ENCODE results near the gene IFT22. TPM values are rescaled to one million over a fixed set of nuclear protein-coding genes. Genes with fewer than 3 reads are reported as not detected.
A peak's percentile ranks its signal among the peaks of the same experiment; 100 is the strongest.

The IFT22 gene
- polyA plus RNA-seq, 3 donors = 0.59 to 1.5 (median 0.87) TPM

GRCh38 chr7:101333912-101334311 lies 12.3 kb upstream of the IFT22 start:
- H3K27me3 ChIP-seq (ENCODE audit: control insufficient read depth in 2 of 2, insufficient read depth in 2 of 2, low read length in 2 of 2) = no peaks in the 10 kb centered on the region
- H4K20me1 ChIP-seq (ENCODE audit: insufficient read depth, low read length) = no peaks in the 10 kb centered on the region
- H3K9me3 ChIP-seq (replicated peaks in 1 of 2; ENCODE audit: control insufficient read depth in 1 of 2, insufficient read depth in 1 of 2, low read length in 2 of 2) = no peaks in the 10 kb centered on the region
- no peaks in the 10 kb centered on the region for H3K36me3 ChIP-seq (replicated peaks in 1 of 2; ENCODE audit: control insufficient read depth in 1 of 2, insufficient read depth in 2 of 2, low read length in 2 of 2)
- H3K9me3 Mint-ChIP-seq = no peaks in the 10 kb centered on the region
- TF ChIP-seq CTCF (IDR thresholded peaks at IDR 0.05) = no peak
- no peak overlapping the region for H3K4me3 ChIP-seq (replicated peaks in 1 of 3; ENCODE audit: low read depth in 2 of 3, low read length in 3 of 3)
- no peaks in the 10 kb centered on the region for H3K36me3 Mint-ChIP-seq
- H3K27me3 Mint-ChIP-seq (ENCODE audit: low read depth in 3 of 3) = peaks cover 1 to 4% (median 2%) of the 10 kb centered on the region in 3 donors
- H3K27ac Mint-ChIP-seq = peak overlapping the region in 1 of 7 donors; percentile 3
- H3K79me2 ChIP-seq (ENCODE audit: insufficient read depth, low read length) = no peaks in the 10 kb centered on the region
- intact Hi-C loops (cut with micrococcal nuclease) = no loop called here
- H3K4me3 Mint-ChIP-seq = no peak overlapping the region
- no peaks in the 10 kb centered on the region for H3K4me1 ChIP-seq (ENCODE audit: control insufficient read depth in 1 of 2, insufficient read depth in 2 of 2, low read length in 2 of 2)
- H3K9ac ChIP-seq (ENCODE audit: insufficient read depth, low read length, poor library complexity, severe bottlenecking) = no peak overlapping the region
- no peak overlapping the region for H3K4me2 ChIP-seq (replicated peaks; ENCODE audit: extremely low read depth, low read length, poor library complexity, severe bottlenecking)
- no peak overlapping the region for H3K27ac ChIP-seq (ENCODE audit: low read depth in 1 of 2, low read length in 2 of 2)
- H2AFZ ChIP-seq (ENCODE audit: insufficient read depth, low read depth, low read length, poor library complexity, severe bottlenecking) = no peak overlapping the region
- DNase-seq = no peak
- WGBS (ENCODE audit: insufficient coverage) = 41% methylated on average over 4 of the region's 5 CpGs
- H3K4me1 Mint-ChIP-seq = no peaks in the 10 kb centered on the region

GRCh38 chr7:101332026-101332425 lies 10.4 kb upstream of the IFT22 start:
- no peaks in the 10 kb centered on the region for H3K9me3 Mint-ChIP-seq
- H2AFZ ChIP-seq (ENCODE audit: insufficient read depth, low read depth, low read length, poor library complexity, severe bottlenecking) = no peak overlapping the region
- no peaks in the 10 kb centered on the region for H3K9me3 ChIP-seq (replicated peaks in 1 of 2; ENCODE audit: control insufficient read depth in 1 of 2, insufficient read depth in 1 of 2, low read length in 2 of 2)
- H3K4me1 ChIP-seq (ENCODE audit: control insufficient read depth in 1 of 2, insufficient read depth in 2 of 2, low read length in 2 of 2) = no peaks in the 10 kb centered on the region
- WGBS (ENCODE audit: insufficient coverage) = 95% methylated on average over 7 of the region's 8 CpGs
- no peaks in the 10 kb centered on the region for H3K79me2 ChIP-seq (ENCODE audit: insufficient read depth, low read length)
- H3K4me3 Mint-ChIP-seq = no peak overlapping the region
- H3K9ac ChIP-seq (ENCODE audit: insufficient read depth, low read length, poor library complexity, severe bottlenecking) = no peak overlapping the region
- H3K27me3 Mint-ChIP-seq (ENCODE audit: low read depth in 3 of 3) = peaks cover 1 to 5% (median 3%) of the 10 kb centered on the region in 3 donors
- H3K36me3 Mint-ChIP-seq = no peaks in the 10 kb centered on the region
- H3K36me3 ChIP-seq (replicated peaks in 1 of 2; ENCODE audit: control insufficient read depth in 1 of 2, insufficient read depth in 2 of 2, low read length in 2 of 2) = no peaks in the 10 kb centered on the region
- TF ChIP-seq CTCF (IDR thresholded peaks at IDR 0.05) = no peak
- H3K4me1 Mint-ChIP-seq = no peaks in the 10 kb centered on the region
- no peaks in the 10 kb centered on the region for H3K27me3 ChIP-seq (ENCODE audit: control insufficient read depth in 2 of 2, insufficient read depth in 2 of 2, low read length in 2 of 2)
- no peak overlapping the region for H3K27ac ChIP-seq (ENCODE audit: low read depth in 1 of 2, low read length in 2 of 2)
- intact Hi-C loops (cut with micrococcal nuclease) = no loop called here
- H3K4me2 ChIP-seq (replicated peaks; ENCODE audit: extremely low read depth, low read length, poor library complexity, severe bottlenecking) = no peak overlapping the region
- H3K27ac Mint-ChIP-seq = no peak overlapping the region
- H4K20me1 ChIP-seq (ENCODE audit: insufficient read depth, low read length) = no peaks in the 10 kb centered on the region
- H3K4me3 ChIP-seq (replicated peaks in 1 of 3; ENCODE audit: low read depth in 2 of 3, low read length in 3 of 3) = no peak overlapping the region
- DNase-seq = no peak
